ENCODE results near the gene SYNPO2.

- TF ChIP-seq CTCF (conservative IDR thresholded peaks at IDR 0.05 in 1 of 2, IDR thresholded peaks at IDR 0.05 in 1 of 2; ENCODE audit: extremely low read depth in 1 of 2, insufficient read depth in 1 of 2, low read depth in 1 of 2, low read length in 2 of 2): no peak
- TF ChIP-seq EZH2 (IDR thresholded peaks at IDR 0.05; ENCODE audit: borderline replicate concordance, low read length): no peak
Observed at GRCh38 chr4:118843237-118843636, 45.4 kb upstream of the SYNPO2 start.

Measured in mammary epithelial cell (primary cell).